ENCODE results near the gene SERPINB5.

DNA sequence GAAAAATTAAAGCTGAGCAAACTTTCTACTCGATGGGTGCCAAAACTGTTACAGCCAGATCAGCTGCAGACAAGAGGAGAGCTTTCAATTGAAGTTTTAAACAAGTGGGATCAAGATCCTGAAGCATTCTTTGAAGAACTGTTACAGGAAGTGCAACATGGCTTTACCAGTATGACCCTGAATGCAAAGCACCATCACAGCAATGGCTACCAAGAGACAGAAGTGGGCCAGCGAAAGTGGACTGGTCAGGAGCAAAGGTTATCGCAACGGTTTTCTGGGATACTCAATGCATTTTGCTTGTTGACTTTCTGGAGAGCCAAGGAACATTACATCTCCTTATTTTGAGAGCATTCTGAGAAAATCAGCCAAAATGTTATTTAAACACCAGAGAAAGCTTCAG is 9.1 kb upstream of the SERPINB5 start:
- TF ChIP-seq, protein P1, sequence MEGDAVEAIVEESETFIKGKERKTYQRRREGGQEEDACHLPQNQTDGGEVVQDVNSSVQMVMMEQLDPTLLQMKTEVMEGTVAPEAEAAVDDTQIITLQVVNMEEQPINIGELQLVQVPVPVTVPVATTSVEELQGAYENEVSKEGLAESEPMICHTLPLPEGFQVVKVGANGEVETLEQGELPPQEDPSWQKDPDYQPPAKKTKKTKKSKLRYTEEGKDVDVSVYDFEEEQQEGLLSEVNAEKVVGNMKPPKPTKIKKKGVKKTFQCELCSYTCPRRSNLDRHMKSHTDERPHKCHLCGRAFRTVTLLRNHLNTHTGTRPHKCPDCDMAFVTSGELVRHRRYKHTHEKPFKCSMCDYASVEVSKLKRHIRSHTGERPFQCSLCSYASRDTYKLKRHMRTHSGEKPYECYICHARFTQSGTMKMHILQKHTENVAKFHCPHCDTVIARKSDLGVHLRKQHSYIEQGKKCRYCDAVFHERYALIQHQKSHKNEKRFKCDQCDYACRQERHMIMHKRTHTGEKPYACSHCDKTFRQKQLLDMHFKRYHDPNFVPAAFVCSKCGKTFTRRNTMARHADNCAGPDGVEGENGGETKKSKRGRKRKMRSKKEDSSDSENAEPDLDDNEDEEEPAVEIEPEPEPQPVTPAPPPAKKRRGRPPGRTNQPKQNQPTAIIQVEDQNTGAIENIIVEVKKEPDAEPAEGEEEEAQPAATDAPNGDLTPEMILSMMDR (IDR thresholded peaks at IDR 0.05): no peak
- TF ChIP-seq POLR2A (IDR thresholded peaks at IDR 0.05): no peak

All from testis (tissue), 2 donors.